Skeletal muscle satellite cell (primary cell): ENCODE measurements around the gene TMEM39B.
A peak's percentile ranks its signal among the peaks of the same experiment; 100 is the strongest.
"Not testable (repeated sequence)": the region's sequence is repeated elsewhere in the genome, so short reads cannot be mapped to it uniquely, and the experiment has no call there.

Experiments used
- H3K27me3 ChIP-seq: 2 replicates; pipeline ENCODE4 v1.7.0; 2013; ENCODE audit warnings: low read length; ENCODE audit not compliant: control insufficient read depth, insufficient read depth
- H3K36me3 ChIP-seq: 2 replicates; pipeline ENCODE4 v1.7.0; 2013; ENCODE audit warnings: mild to moderate bottlenecking, control low read depth, low read length; ENCODE audit not compliant: insufficient read depth
- H3K4me1 ChIP-seq: 2 replicates; pipeline ENCODE4 v1.7.0; 2013; ENCODE audit warnings: low read length; ENCODE audit not compliant: control insufficient read depth, insufficient read depth
- H3K4me2 ChIP-seq: 2 replicates; pipeline ENCODE4 v1.7.0; 2013; ENCODE audit warnings: mild to moderate bottlenecking, low read length
- H3K4me3 ChIP-seq: 2 replicates; pipeline ENCODE4 v1.7.0; 2013; ENCODE audit warnings: low read length
- H3K9ac ChIP-seq: 2 replicates; pipeline ENCODE4 v1.7.0; 2013; ENCODE audit warnings: mild to moderate bottlenecking, low read depth, low read length, moderate library complexity
- H3K9me3 ChIP-seq: replicated peaks from 2 replicates; pipeline ENCODE4 v1.7.0; 2013; ENCODE audit warnings: mild to moderate bottlenecking, control low read depth, low read length

The TMEM39B gene

GRCh38 chr1:32071758-32072621 lies 749 bp upstream of the TMEM39B start:
- Histone ChIP-seq H3K9me3 (no peaks in the 10 kb centered on the region), H3K9ac (peak overlapping the region; percentile 84), H3K4me2 (peak overlapping the region; percentile 89), H3K4me3 (peak overlapping the region; percentile 96), H3K4me1 (peaks cover 42% of the 10 kb centered on the region), H3K36me3 (peaks cover 19% of the 10 kb centered on the region), H3K27me3 (no peaks in the 10 kb centered on the region)

- Histone ChIP-seq H3K4me3 (peak overlapping the region; percentile 96), H3K27me3 (no peaks in the 10 kb centered on the region), H3K4me1 (peaks cover 31% of the 10 kb centered on the region), H3K36me3 (peaks cover 34% of the 10 kb centered on the region), H3K9ac (peak overlapping the region; percentile 84), H3K9me3 (no peaks in the 10 kb centered on the region), H3K4me2 (peak overlapping the region; percentile 89)
Measured at GRCh38 chr1:32073299-32074229, 825 bp downstream of the TMEM39B start.

GRCh38 chr1:32074841-32075240 lies 2.1 kb downstream of the TMEM39B start:
- no peak overlapping the region for H3K4me2 ChIP-seq
- H3K9ac ChIP-seq: no peak overlapping the region
- H3K27me3 ChIP-seq: no peaks in the 10 kb centered on the region
- no peaks in the 10 kb centered on the region for H3K9me3 ChIP-seq
- H3K36me3 ChIP-seq: peaks cover 36% of the 10 kb centered on the region
- H3K4me1 ChIP-seq: peaks cover 23% of the 10 kb centered on the region
- no peak overlapping the region for H3K4me3 ChIP-seq

- no peak overlapping the region for H3K4me3 ChIP-seq
- no peak overlapping the region for H3K4me2 ChIP-seq
- H3K9me3 ChIP-seq: no peaks in the 10 kb centered on the region
- H3K9ac ChIP-seq: no peak overlapping the region
- H3K36me3 ChIP-seq: peaks cover 47% of the 10 kb centered on the region
- peaks cover 11% of the 10 kb centered on the region for H3K4me1 ChIP-seq
- H3K27me3 ChIP-seq: no peaks in the 10 kb centered on the region
Measured at GRCh38 chr1:32077451-32077850, 4.7 kb downstream of the TMEM39B start.

GRCh38 chr1:32082022-32082421 lies 9.3 kb downstream of the TMEM39B start:
- Histone ChIP-seq H3K27me3 (no peaks in the 10 kb centered on the region), H3K36me3 (peaks cover 49% of the 10 kb centered on the region), H3K9me3 (no peaks in the 10 kb centered on the region), H3K4me1 (no peaks in the 10 kb centered on the region), H3K9ac (no peak overlapping the region), H3K4me2 (no peak overlapping the region), H3K4me3 (no peak overlapping the region)

- not testable (repeated sequence) for H3K4me3 ChIP-seq, H3K4me2 ChIP-seq, H3K27me3 ChIP-seq, H3K9me3 ChIP-seq, H3K4me1 ChIP-seq, H3K9ac ChIP-seq
- H3K36me3 ChIP-seq: peaks cover 37% of the 10 kb centered on the region
Measured at GRCh38 chr1:32086381-32086780, 13.6 kb downstream of the TMEM39B start.

- no peaks in the 10 kb centered on the region for H3K9me3 ChIP-seq
- H3K4me1 ChIP-seq: no peaks in the 10 kb centered on the region
- H3K9ac ChIP-seq: no peak overlapping the region
- no peak overlapping the region for H3K4me3 ChIP-seq
- H3K4me2 ChIP-seq: no peak overlapping the region
- no peaks in the 10 kb centered on the region for H3K27me3 ChIP-seq
- H3K36me3 ChIP-seq: peaks cover 47% of the 10 kb centered on the region
Measured at GRCh38 chr1:32091176-32091575, 18.4 kb downstream of the TMEM39B start.

- H3K9me3 ChIP-seq: no peaks in the 10 kb centered on the region
- H3K4me3 ChIP-seq: no peak overlapping the region
- H3K4me2 ChIP-seq: no peak overlapping the region
- no peaks in the 10 kb centered on the region for H3K27me3 ChIP-seq
- peaks cover 46% of the 10 kb centered on the region for H3K36me3 ChIP-seq
- H3K4me1 ChIP-seq: no peaks in the 10 kb centered on the region
- no peak overlapping the region for H3K9ac ChIP-seq
Measured at GRCh38 chr1:32091591-32091990, 18.9 kb downstream of the TMEM39B start.

GRCh38 chr1:32094746-32095521 lies 22.2 kb downstream of the TMEM39B start:
- Histone ChIP-seq H3K4me1 (no peaks in the 10 kb centered on the region), H3K36me3 (peaks cover 60% of the 10 kb centered on the region), H3K9me3 (no peaks in the 10 kb centered on the region), H3K9ac (no peak overlapping the region), H3K4me3 (no peak overlapping the region), H3K4me2 (no peak overlapping the region), H3K27me3 (no peaks in the 10 kb centered on the region)

GRCh38 chr1:32099426-32099825 lies 26.7 kb downstream of the TMEM39B start:
- H3K4me1 ChIP-seq: peaks cover 17% of the 10 kb centered on the region
- H3K4me2 ChIP-seq: no peak overlapping the region
- no peak overlapping the region for H3K4me3 ChIP-seq
- no peaks in the 10 kb centered on the region for H3K27me3 ChIP-seq
- H3K36me3 ChIP-seq: peaks cover 51% of the 10 kb centered on the region
- no peaks in the 10 kb centered on the region for H3K9me3 ChIP-seq
- no peak overlapping the region for H3K9ac ChIP-seq

GRCh38 chr1:32100359-32100758 lies 27.6 kb downstream of the TMEM39B start:
- Histone ChIP-seq H3K27me3 (no peaks in the 10 kb centered on the region), H3K4me1 (peaks cover 17% of the 10 kb centered on the region), H3K9ac (no peak overlapping the region), H3K4me3 (no peak overlapping the region), H3K36me3 (peaks cover 41% of the 10 kb centered on the region), H3K9me3 (no peaks in the 10 kb centered on the region), H3K4me2 (no peak overlapping the region)
